HT-29 (cell line): ENCODE results near the gene GBX2. TPM values are rescaled to one million over a fixed set of nuclear protein-coding genes. Genes with fewer than 3 reads are reported as not detected.

Experiments
- DNase-seq: peaks from one replicate; pipeline ENCODE4 v3.0.0-alpha.2; 2015; ENCODE audit warnings: low spot score
- small RNA-seq: library from RNA; depleted of rRNA; stranded (forward); fragments of <200 nt; gene quantifications from one replicate; pipeline ENCODE3, GENCODE V24; 2014
- total RNA-seq: library from RNA; depleted of rRNA; stranded (reverse); fragments of >200 nt; shearing (Covaris generic); gene quantifications from 2 replicates; pipeline ENCODE4 v1.2.3, GENCODE V29; 2014; rRNA removed

Gene GBX2
- total RNA-seq, 1 experiment from 2014 or later = not detected

DNA sequence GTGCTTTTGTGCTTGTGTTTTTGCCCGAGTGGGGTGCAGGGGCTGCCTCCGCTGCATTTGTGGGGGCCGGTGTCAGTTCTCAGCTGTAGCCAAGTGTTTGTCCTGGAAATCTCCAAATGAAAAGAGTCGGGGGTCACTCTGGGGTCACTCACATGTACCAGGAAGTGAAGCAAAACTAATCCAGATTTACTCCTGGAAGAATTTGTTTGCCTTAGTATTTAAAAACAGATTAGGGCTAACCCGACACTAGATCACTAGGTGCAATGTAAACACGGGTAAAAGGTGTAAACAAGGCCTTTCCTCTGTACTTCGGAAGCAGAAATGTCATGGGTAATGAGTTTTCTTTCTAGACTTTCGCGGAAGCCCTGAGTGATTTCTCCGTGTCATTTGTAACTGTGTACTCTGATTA, 50.3 kb downstream of the GBX2 start:
- DNase-seq = no peak

DNA sequence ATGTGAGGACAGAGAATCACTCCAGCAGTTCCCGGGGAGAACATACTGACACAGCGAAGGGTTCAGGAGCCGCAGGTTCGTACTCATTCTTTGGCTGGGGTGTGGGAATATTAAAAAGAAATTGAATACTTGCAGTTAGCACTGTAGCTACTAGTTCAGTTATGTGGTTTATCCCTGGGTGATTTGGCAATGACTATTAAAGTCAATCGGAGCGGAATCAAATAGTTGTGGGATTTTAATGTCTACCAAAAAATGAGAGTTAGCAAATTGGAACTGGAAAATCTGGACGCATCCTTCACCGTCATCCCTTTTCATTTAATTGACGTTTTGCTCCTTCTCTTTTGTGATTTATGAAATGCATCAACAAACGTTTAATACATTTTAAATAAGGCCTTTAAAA, 50.8 kb downstream of the GBX2 start:
- DNase-seq = no peak

Small RNAs within 50 kb of the gene (small RNA-seq; reads per million reads assigned to genes)
- gene RF00019 = not detected
- not detected for gene RNU1-31P

Other genes starting within 250 kb of the GBX2 start
- gene ASB18, start 96.0 kb upstream of the GBX2 start, total RNA-seq = not detected in 2 replicates